NCI-H345 (cell line): ENCODE results near the gene FRMD4A.
"Not testable (repeated sequence)": the region's sequence is repeated elsewhere in the genome, so short reads cannot be mapped to it uniquely, and the experiment has no call there.

Experiments
- DNase-seq: peaks from one replicate; lab custom pipeline; 2025; lab: John Stamatoyannopoulos, UW

Gene FRMD4A

GRCh38 chr10:13978533-13979115 is 352.1 kb downstream of the FRMD4A start:
- no peak for DNase-seq

GRCh38 chr10:13977861-13978532 is 352.7 kb downstream of the FRMD4A start:
- DNase-seq = no peak

- DNase-seq = no peak
These were observed 357.0 kb downstream of the FRMD4A start for GRCh38 chr10:13973742-13974141.

DNA sequence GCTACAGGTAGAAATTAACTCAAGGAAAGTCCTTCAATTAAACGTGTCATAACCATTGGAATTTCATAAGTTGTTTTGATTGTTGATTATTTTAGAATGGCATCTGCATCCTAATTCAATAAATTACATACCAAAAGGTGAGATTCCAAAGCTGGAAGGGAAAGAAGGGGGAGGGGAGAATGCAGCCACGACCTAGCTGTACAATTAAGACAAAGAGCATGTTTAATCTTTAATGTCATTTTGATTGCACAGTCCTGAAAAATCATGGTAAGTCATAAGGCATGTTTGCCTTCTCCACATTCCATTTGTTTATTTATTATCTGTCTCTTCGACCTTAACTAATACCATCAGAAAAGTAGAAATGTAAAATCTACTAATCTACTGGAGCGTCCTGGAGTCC is 358.1 kb downstream of the FRMD4A start:
- no peak for DNase-seq

GRCh38 chr10:13971601-13972475 is 358.9 kb downstream of the FRMD4A start:
- no peak for DNase-seq

DNA sequence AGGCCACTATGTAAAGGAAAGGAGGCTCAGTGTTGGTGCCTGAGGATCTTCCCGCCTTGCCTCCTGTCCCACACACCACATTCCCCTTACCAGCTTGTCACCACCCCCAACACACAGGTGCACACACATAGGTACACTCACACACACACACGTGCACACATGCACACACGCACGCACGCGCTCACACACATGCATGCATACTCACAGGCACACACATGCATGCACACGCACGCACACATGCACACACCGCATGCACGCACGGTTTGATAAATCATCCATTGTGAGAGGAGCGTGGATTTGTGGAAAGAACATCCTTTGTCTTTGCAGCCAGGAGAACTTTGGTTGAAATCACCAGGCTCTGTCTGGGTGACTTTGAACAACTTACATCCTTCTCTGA is 359.8 kb downstream of the FRMD4A start:
- no peak for DNase-seq

- DNase-seq = no peak
These were observed 360.3 kb downstream of the FRMD4A start for GRCh38 chr10:13970236-13970956.

DNA sequence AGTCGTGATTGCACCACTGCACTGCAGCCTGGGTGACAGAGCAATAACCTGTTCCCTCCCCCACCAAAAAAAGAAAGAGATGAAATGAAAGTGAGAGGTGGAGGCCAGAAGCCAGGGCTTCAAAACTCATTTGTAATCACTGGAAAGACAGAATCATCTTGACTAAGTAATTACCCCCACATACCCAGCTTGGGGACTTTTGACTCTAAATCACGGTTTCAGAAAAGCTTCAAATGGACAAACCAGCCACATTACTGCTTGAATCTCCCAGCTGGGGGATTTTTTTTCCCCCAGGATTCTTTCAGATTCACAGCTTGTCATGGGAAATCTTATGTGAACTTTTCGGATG is 361.0 kb downstream of the FRMD4A start:
- DNase-seq = no peak

DNA sequence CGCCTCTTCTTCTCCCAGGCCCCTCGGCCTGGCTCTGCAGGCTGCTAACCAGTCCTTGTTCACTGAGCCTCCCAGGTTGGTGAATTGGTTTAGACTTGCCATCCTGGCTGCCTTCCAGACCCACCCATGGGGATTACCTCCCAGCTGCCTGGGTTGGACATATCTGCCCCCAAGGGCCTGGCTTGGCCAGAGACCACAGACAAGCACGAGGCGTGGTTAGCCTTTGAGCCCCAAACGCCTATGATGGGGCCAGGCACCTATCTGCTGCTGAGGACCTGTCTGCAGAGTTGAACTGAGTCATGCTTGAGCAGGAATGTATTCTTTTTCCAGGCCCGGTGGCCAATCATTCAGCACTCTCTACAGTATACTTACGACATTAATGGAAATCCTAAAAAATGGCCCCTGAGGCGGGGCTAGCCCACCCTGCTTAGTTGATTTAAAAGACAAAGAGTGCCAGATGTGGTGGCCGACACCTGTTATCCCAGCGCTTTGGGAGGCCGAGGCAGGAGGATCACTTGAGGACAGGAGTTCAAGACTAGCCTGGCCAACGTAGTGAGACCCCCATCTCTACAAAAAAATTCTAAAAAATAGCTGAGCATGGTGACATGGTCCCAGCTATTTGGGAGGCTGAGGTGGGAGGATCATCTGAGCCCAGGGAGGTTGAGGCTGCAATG is 361.5 kb downstream of the FRMD4A start:
- no peak for DNase-seq

- no peak for DNase-seq
These were observed 368.9 kb downstream of the FRMD4A start for GRCh38 chr10:13961853-13962252.

- DNase-seq = no peak
These were observed 369.6 kb downstream of the FRMD4A start for GRCh38 chr10:13961097-13961496.

DNA sequence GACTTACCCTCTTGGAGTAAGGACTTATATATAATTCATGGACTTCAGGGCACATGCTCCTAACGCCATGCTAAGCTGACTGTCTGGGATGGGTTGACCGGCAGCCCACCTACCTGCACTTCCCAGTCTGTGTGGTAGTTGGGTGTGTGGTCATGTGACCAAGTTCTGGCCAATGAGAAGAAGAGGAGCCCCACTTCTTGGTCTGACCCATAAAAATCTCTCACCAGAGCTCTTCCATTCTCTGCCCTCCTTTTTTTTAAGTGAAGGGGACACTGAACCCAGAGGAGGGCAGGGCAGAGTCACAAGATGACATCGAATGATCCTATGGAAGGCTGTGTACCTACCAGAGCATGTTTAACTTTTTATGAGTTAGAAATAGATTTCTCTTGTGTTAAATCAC is 370.1 kb downstream of the FRMD4A start:
- DNase-seq = no peak

DNA sequence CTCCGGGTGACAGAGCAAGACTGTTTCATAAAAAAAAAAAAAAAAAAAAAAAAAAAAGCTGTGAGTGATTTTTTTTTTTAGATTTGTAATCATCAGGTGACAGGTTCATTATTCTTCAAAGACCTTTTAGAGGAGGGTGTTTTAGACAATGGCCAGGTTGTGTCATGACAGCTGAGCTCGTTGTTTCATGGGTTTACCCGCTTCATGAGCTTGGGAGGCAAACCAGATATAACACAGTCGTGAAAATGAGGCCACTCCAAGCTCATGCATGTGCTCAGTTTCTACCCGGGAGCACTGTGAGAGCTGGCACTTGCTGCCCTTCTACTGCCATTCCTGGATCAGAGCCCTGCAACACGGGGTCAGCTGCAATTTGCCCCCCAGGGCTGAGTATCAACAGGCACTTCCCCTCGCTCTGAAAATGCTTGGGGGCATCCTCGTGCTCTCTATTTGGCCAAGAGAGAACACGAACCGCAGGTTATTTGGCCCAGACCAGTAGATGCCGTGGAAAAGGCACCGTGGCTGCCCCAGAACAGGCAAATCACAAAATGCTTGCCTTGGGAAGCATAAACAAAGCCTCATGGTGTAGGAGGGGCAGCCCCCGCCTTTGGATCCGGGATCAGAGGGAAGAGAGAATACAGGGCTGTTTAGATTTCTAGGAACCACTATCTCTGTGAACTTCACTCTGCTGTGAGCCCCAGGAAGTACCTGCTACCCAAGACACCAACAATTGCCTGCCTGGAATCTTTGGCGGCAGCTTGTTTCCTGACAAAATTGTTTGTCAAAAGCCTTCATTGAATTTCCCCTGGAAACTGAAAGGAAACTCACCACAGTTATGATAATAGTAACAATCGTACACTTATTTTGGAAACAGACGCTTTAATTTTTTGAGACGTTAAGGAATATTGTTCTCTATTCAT is 371.0 kb downstream of the FRMD4A start:
- no peak for DNase-seq

GRCh38 chr10:13957856-13958255 is 372.9 kb downstream of the FRMD4A start:
- no peak for DNase-seq

GRCh38 chr10:13956826-13957225 is 373.9 kb downstream of the FRMD4A start:
- DNase-seq = no peak

DNA sequence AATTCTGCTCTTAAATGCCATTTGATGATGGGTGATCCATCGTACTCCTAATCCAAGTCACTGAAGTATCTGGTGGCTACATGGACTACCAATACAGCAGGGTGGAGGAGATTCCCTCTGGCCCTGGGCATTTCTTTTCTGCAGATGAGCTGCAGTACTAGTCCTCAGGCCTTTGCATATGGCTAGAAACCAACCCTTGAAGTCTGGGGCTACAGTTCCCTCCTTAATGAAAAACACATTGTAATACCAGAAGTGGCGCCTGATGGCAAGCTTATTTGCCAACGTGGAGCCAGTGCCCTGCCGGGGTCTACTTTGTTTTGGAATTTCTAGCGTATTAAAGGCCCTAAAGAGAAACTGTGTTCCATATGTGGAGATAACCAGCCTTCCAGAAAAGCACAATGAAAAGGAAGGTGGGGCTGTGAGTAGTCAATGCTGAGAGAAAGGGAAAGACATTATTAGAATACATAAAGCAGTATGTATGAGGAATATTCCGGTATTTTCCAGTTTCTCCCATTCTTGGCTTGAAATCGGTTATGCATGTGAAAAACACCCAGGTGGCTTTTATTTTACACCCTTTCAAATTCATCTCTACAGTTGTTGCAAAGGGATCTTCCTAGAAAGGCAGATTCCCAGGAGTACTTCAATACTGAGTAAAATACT is 375.2 kb downstream of the FRMD4A start:
- DNase-seq = no peak

DNA sequence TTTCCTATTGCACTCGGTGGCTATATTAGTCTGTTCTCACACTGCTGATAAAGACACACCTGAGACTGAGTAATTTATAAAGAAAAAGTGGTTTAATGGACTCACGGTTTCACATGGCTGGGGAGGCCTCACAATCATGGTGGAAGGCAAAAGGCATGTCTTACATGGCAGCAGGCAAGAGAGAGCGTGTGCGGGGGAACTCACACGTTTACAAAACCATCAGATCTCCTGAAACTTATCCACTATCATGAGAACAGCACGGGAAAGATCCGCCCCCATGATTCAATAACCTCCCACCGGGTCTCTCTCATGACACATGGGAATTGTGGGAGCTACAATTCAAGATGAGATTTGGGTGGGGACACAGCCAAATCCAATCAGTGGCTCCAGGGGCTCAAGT is 376.5 kb downstream of the FRMD4A start:
- DNase-seq = not testable (repeated sequence)

DNA sequence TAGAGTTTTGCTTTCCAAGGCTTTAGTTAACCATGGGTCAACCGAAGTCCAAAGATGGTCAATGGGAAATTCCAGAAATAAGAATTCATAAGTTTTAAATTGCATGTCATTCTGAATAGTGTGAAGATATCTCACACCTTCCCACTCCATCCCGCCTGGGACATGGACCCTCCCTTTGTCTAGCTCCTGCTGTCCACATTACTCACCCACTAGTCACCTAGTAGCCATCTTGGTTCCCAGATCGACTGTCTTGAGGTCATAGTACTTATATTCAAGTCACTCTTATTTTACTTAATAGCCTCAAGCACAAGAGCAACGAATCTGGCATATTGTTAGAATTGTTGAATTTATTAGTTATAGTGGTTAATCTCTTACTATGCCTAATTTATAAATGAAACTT is 377.4 kb downstream of the FRMD4A start:
- DNase-seq = no peak

DNA sequence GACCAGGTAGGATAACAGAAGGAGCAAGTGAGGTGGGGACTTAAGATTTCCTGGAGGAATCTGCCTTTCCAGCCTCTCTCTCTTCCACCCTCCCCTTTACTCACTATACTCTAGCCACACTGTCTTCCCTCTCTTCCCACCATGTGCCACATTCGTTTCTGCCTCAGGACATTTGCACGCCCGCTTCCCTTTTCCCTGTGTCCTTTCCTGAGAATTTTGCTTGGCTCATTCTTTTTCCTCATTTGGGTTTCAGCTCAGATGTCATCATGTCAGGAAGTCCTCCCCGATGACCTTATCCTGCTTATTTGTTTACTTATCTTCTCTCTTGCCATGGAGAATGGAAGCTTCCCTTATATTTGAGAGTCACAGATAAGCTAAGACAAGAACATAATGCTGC is 380.2 kb downstream of the FRMD4A start:
- no peak for DNase-seq

- DNase-seq = no peak
These were observed 380.7 kb downstream of the FRMD4A start for GRCh38 chr10:13949844-13950542.
